Muscle layer of duodenum (tissue), 2 donors: ENCODE results near the gene POLR3A.
"Not testable (repeated sequence)": the region's sequence is repeated elsewhere in the genome, so short reads cannot be mapped to it uniquely, and the experiment has no call there.

ENCODE experiments used
- H3K27ac ChIP-seq: one replicate; pipeline ENCODE4 v1.7.0; 2013; ENCODE audit warnings: mild to moderate bottlenecking, low read length
- H3K27me3 ChIP-seq: one replicate; pipeline ENCODE4 v1.7.0; 2013; ENCODE audit warnings: low read depth, mild to moderate bottlenecking, control low read depth, low read length
- H3K36me3 ChIP-seq, 2 donors: one replicate each; pipeline ENCODE4 v1.7.0; 2013; ENCODE audit warnings: low read length in 2 of 2, control low read depth in 1 of 2, mild to moderate bottlenecking in 1 of 2; ENCODE audit not compliant: insufficient read depth in 2 of 2, control insufficient read depth in 1 of 2
- H3K4me1 ChIP-seq, 2 donors: one replicate each; pipeline ENCODE4 v1.7.0; 2013; ENCODE audit warnings: low read length in 2 of 2, mild to moderate bottlenecking in 2 of 2, control low read depth in 1 of 2, moderate library complexity in 1 of 2; ENCODE audit not compliant: insufficient read depth in 2 of 2, control insufficient read depth in 1 of 2
- H3K4me3 ChIP-seq, 2 donors: one replicate each; pipeline ENCODE4 v1.7.0; 2013; ENCODE audit warnings: low read length in 2 of 2, low read depth in 1 of 2, mild to moderate bottlenecking in 1 of 2
- H3K9me3 ChIP-seq, 2 donors: one replicate each; pipeline ENCODE4 v1.7.0; 2013; ENCODE audit warnings: low read length in 2 of 2, control low read depth in 1 of 2, mild to moderate bottlenecking in 1 of 2; ENCODE audit not compliant: control insufficient read depth in 1 of 2
- donor health status: healthy.

Gene POLR3A

DNA sequence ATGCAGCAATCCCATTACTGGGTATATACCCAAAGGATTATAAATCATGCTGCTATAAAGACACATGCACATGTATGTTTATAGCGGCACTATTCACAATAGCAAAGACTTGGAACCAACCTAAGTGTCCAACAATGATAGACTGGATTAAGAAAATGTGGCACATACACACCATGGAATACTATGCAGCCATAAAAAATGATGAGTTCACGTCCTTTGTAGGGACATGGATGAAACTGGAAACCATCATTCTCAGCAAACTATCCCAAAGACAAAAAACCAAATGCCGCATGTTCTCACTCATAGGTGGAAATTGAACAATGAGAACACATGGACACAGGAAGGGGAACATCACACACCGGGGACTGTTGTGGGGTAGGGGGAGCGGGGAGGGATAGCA is 30.5 kb downstream of the POLR3A start:
- H3K27ac ChIP-seq, H3K4me3 ChIP-seq, H3K9me3 ChIP-seq, H3K27me3 ChIP-seq, H3K4me1 ChIP-seq: not testable (repeated sequence)
- peaks cover 41 to 50% of the 10 kb centered on the region in 2 donors for H3K36me3 ChIP-seq

GRCh38 chr10:77993620-77994019 is 35.7 kb downstream of the POLR3A start:
- Histone ChIP-seq H3K9me3 (no peaks in the 10 kb centered on the region), H3K27me3 (no peaks in the 10 kb centered on the region), H3K27ac (no peak overlapping the region), H3K4me1 (no peaks in the 10 kb centered on the region), H3K36me3 (peaks cover 31 to 38% of the 10 kb centered on the region in 2 donors), H3K4me3 (no peak overlapping the region)

DNA sequence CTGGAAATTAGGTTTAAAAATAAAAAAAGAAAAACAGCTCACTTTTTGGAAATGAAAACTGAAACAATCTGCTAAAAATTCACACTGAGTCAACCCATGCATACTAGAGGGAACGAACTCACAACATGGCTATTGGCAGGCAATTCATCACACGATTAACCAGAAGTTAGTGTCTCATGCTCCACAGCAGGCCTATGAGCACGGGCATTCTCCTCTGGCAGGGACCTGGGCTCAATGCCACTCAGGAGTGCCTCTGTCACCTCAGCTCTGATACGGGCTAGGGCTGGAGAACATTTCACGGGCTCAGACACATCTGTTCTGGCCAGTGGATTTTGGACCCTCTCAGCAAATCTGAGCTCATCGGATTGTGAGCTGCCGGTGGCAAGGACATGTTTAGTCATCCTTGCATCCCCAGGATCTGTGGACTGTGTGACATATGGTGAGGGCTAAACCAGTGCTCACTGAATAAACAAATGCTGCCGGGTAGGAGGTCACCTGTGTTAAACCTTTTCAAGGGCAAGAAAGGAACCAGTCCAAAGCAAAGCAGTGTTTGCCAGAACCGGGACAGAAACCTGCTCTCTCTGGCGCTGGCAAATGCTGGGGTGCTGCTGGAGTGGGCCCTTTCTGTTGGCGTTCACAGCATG is 40.1 kb downstream of the POLR3A start:
- H3K4me1 ChIP-seq, result no peaks in the 10 kb centered on the region
- H3K36me3 ChIP-seq, result peaks cover 66 to 80% of the 10 kb centered on the region in 2 donors
- no peaks in the 10 kb centered on the region for H3K27me3 ChIP-seq
- no peak overlapping the region for H3K27ac ChIP-seq
- H3K4me3 ChIP-seq, result no peak overlapping the region
- H3K9me3 ChIP-seq, result no peaks in the 10 kb centered on the region

DNA sequence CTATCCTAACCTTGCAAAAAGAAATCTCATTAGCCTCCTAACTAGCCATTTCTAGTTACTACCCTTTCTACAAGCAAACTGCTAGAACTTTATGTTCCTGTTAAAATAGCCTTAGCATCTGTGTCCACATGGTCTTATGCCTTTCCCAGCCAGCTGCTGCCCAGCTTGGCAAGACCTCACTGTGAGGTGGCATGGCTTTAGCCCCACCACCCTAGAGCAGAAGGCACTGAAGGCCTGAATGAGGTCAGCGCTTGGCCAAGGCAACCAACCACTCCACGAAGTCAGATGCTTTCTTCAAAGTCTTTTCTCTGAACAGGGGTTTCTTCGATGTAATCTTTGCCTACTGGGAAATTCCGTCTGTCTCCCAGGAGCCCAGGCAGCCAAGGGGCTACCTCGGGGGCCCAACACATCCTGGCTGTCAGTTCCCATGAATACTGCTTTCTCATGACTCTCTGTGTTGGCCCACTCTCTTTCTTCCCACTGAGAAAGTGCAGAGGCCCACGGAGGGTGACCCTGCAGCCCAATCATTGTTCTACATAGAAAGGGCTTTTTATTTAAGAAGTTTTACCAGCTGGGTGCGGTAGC is 41.6 kb downstream of the POLR3A start:
- no peak overlapping the region for H3K4me3 ChIP-seq
- H3K27me3 ChIP-seq, result no peaks in the 10 kb centered on the region
- peaks cover 73 to 80% of the 10 kb centered on the region in 2 donors for H3K36me3 ChIP-seq
- no peaks in the 10 kb centered on the region for H3K9me3 ChIP-seq
- H3K4me1 ChIP-seq, result no peaks in the 10 kb centered on the region
- no peak overlapping the region for H3K27ac ChIP-seq

GRCh38 chr10:77984986-77985385 is 44.3 kb downstream of the POLR3A start:
- Histone ChIP-seq H3K9me3 (no peaks in the 10 kb centered on the region), H3K4me1 (no peaks in the 10 kb centered on the region), H3K36me3 (peaks cover 88 to 94% of the 10 kb centered on the region in 2 donors), H3K27ac (no peak overlapping the region), H3K27me3 (no peaks in the 10 kb centered on the region), H3K4me3 (no peak overlapping the region)

DNA sequence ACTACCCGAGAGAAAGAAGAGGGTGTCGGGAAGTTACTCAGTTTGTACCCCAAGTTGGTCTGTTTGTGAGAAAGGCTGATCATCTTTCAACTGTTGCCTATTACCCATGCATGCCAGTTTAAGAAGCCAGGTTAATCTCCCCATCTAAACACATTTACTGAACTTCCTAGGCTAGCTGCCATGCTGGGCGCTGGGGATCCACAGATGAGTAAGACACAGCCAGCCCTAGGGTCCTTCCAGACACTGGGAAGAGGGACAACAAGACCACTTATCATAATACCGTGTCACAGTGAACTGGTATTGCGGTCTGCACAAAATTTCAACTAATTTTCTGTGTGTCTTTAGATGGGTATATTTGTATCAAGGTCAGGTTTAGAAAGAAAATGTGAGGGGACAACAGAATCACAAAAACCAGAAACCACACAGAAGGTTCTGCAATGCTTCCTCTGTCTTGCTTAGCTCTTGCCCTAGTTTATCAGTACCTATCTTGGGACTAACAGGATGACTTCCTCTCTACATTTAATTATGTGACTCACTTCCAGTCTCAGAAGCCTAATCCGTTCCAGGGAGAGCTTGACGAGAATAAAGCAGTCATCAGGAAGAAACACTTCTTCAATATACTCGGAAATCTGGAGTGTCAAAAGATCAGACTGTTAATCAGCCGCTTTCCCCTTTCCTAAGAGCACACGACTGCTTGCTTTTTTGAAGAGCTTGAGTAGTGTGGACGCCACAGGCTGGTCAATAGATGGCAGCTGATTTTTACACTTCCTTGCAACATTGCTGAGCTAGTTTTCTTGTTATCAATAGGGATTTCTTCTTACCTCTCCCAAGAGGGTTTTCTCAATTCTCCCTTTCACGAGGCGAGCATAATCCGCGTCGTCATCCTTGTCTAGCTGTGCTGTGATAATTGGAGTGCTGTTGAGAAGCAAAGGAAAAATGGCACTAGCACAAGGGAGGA is 45.7 kb downstream of the POLR3A start:
- Histone ChIP-seq H3K27me3 (no peaks in the 10 kb centered on the region), H3K4me1 (no peaks in the 10 kb centered on the region), H3K4me3 (no peak overlapping the region), H3K27ac (no peak overlapping the region), H3K36me3 (peaks cover 85 to 95% of the 10 kb centered on the region in 2 donors), H3K9me3 (no peaks in the 10 kb centered on the region)

DNA sequence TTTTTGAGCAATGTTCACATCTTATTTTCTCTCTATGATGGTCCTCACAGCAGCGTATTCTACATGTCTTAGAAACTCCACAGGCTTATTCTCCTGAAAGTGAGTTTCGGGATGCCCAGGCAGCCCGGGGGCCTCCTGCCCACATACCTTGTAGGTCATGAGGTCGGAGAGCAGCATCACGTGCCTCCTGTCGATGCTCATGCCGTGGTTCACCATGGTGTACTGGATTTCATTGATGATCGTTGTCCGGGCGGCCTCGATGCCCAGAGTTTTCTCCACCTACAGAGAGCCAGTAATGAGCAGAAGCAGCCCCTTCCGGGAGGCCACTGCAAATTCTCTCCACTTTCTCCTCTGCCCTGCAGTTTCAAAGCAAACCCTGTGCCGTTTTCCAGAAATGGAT is 48.0 kb downstream of the POLR3A start:
- Histone ChIP-seq H3K4me3 (no peak overlapping the region), H3K4me1 (no peaks in the 10 kb centered on the region), H3K27me3 (no peaks in the 10 kb centered on the region), H3K27ac (no peak overlapping the region), H3K9me3 (no peaks in the 10 kb centered on the region), H3K36me3 (peaks cover 84 to 89% of the 10 kb centered on the region in 2 donors)

GRCh38 chr10:77979221-77979620 is 50.1 kb downstream of the POLR3A start:
- Histone ChIP-seq H3K4me1 (no peaks in the 10 kb centered on the region), H3K4me3 (no peak overlapping the region), H3K9me3 (no peaks in the 10 kb centered on the region), H3K36me3 (peaks cover 69 to 73% of the 10 kb centered on the region in 2 donors), H3K27me3 (no peaks in the 10 kb centered on the region), H3K27ac (no peak overlapping the region)

- Histone ChIP-seq H3K9me3 (no peaks in the 10 kb centered on the region), H3K4me1 (no peaks in the 10 kb centered on the region), H3K27me3 (no peaks in the 10 kb centered on the region), H3K4me3 (no peak overlapping the region), H3K27ac (no peak overlapping the region), H3K36me3 (peaks cover 61 to 64% of the 10 kb centered on the region in 2 donors)
Observed at GRCh38 chr10:77978360-77978759, 51.0 kb downstream of the POLR3A start.

DNA sequence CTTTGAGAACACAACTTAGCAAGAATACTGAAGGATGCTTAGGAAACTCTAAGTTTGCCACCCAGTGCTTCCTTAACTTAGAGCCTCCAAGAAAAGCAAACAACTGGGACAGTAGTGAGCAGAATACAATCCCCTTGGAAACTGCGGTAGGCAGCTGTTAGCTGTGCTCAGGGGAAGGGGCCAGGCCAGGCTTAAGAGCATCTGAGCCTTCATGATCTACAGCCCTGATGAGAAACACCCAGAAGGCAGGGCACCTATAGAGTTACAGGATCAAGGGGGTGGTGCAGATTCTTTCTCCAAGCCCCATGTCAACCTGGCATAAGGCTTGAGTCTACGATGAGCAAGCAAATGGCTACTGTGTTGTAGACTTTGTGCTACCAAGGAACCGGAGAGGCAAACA is 51.4 kb downstream of the POLR3A start:
- Histone ChIP-seq H3K4me3 (no peak overlapping the region), H3K9me3 (no peaks in the 10 kb centered on the region), H3K27ac (no peak overlapping the region), H3K4me1 (no peaks in the 10 kb centered on the region), H3K27me3 (no peaks in the 10 kb centered on the region), H3K36me3 (peaks cover 56 to 60% of the 10 kb centered on the region in 2 donors)

GRCh38 chr10:77977016-77977415 is 52.3 kb downstream of the POLR3A start:
- Histone ChIP-seq H3K4me3 (no peak overlapping the region), H3K27ac (no peak overlapping the region), H3K36me3 (peaks cover 47 to 51% of the 10 kb centered on the region in 2 donors), H3K9me3 (no peaks in the 10 kb centered on the region), H3K4me1 (no peaks in the 10 kb centered on the region), H3K27me3 (no peaks in the 10 kb centered on the region)
